ENCODE data around the gene ZNF275. TPM values are rescaled to one million over a fixed set of nuclear protein-coding genes. Genes with fewer than 3 reads are reported as not detected.

Gene ZNF275
- total RNA-seq, 4 donors from 2014 or later, result 8.2 to 16.4 (median 12.1) TPM

GRCh38 chrX:153320555-153321184, 13.3 kb upstream of the ZNF275 start:
- intact Hi-C loops (cut with DNase I), result no loop called here
- WGBS, 2 donors, result 19 to 42% methylated on average over 1 to 2 of the region's 13 CpGs
- Histone ChIP-seq H3K9me3 (no peaks in the 10 kb centered on the region), H3K4me1 (no peaks in the 10 kb centered on the region), H3K36me3 (no peaks in the 10 kb centered on the region), H3K27me3 (no peaks in the 10 kb centered on the region), H3K4me3 (replicated peaks in 1 of 3) (no peak overlapping the region), H3K27ac (no peak overlapping the region)
- DNase-seq, result no peak
- TF ChIP-seq POLR2A (IDR thresholded peaks at IDR 0.05), result no peak
- TF ChIP-seq, protein P1, sequence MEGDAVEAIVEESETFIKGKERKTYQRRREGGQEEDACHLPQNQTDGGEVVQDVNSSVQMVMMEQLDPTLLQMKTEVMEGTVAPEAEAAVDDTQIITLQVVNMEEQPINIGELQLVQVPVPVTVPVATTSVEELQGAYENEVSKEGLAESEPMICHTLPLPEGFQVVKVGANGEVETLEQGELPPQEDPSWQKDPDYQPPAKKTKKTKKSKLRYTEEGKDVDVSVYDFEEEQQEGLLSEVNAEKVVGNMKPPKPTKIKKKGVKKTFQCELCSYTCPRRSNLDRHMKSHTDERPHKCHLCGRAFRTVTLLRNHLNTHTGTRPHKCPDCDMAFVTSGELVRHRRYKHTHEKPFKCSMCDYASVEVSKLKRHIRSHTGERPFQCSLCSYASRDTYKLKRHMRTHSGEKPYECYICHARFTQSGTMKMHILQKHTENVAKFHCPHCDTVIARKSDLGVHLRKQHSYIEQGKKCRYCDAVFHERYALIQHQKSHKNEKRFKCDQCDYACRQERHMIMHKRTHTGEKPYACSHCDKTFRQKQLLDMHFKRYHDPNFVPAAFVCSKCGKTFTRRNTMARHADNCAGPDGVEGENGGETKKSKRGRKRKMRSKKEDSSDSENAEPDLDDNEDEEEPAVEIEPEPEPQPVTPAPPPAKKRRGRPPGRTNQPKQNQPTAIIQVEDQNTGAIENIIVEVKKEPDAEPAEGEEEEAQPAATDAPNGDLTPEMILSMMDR (IDR thresholded peaks at IDR 0.05), result no peak

- H3K27ac ChIP-seq, result no peak within 1 kb of the TSS
- TF ChIP-seq, protein P1 (IDR thresholded peaks at IDR 0.05), result no peak
- no peak for TF ChIP-seq POLR2A (IDR thresholded peaks at IDR 0.05)
- no peak within 1 kb of the TSS for H3K4me3 ChIP-seq (replicated peaks in 1 of 3)
- intact Hi-C loops (cut with DNase I), result no loop called here
- no peaks in the 10 kb centered on the region for H3K27me3 ChIP-seq
- WGBS, 2 donors, result 73 to 91% methylated on average over 2 to 3 of the region's 36 CpGs
- no peaks in the 10 kb centered on the region for H3K4me1 ChIP-seq
- no peaks in the 10 kb centered on the region for H3K36me3 ChIP-seq
- no peaks in the 10 kb centered on the region for H3K9me3 ChIP-seq
- DNase-seq, result no peak
Measured at GRCh38 chrX:153321381-153322124, 12.4 kb upstream of the ZNF275 start, which contains the start of gene PNMA6F. PNMA6F (minus strand) TSS chrX:153321767; CDS start chrX:153320674, 1,093 bp downstream.

- 48% methylated on average over 3 to 4 of the region's 4 CpGs for WGBS, 2 donors
- DNase-seq, result peak; percentile 66 to 69
- intact Hi-C loops (cut with DNase I), result no loop called here
- H3K4me1 ChIP-seq, result no peaks in the 10 kb centered on the region
- no peak for TF ChIP-seq POLR2A (IDR thresholded peaks at IDR 0.05)
- TF ChIP-seq, protein P1 (IDR thresholded peaks at IDR 0.05), result no peak
- H3K9me3 ChIP-seq, result no peaks in the 10 kb centered on the region
- H3K4me3 ChIP-seq (replicated peaks in 1 of 3), result no peak overlapping the region
- no peaks in the 10 kb centered on the region for H3K36me3 ChIP-seq
- H3K27me3 ChIP-seq, result no peaks in the 10 kb centered on the region
- H3K27ac ChIP-seq, result no peak overlapping the region
Measured at GRCh38 chrX:153327561-153327960, 6.4 kb upstream of the ZNF275 start.

DNA sequence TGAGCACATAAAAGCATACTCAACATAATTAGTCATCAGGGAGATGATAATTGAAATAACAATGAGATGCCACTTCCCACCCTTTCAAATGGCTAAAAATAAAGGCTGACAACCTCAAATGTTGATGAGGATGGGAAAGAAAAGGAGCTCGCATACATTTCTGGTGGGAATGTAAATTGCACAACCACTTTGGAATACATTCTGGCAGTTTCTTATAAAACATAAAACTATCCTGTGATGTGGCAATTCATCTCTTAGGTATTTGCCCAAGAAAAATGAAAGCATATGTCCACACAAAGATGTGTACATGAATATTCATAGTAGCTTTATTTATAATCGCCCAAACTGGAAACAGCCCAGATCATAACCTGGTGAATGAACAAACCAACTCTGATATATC, 687 bp upstream of the ZNF275 start:
- H3K27ac ChIP-seq, result no peak overlapping the region
- TF ChIP-seq POLR2A (IDR thresholded peaks at IDR 0.05), result no peak
- TF ChIP-seq, protein P1 (IDR thresholded peaks at IDR 0.05), result no peak
- no peaks in the 10 kb centered on the region for H3K27me3 ChIP-seq
- H3K4me1 ChIP-seq, result peaks cover 5 to 7% of the 10 kb centered on the region in 2 donors
- WGBS, 2 donors, result 64 to 83% methylated on average over 2 of the region's 2 CpGs
- H3K36me3 ChIP-seq, result no peaks in the 10 kb centered on the region
- H3K4me3 ChIP-seq (replicated peaks in 1 of 3), result no peak overlapping the region
- intact Hi-C loops (cut with DNase I), result no loop called here
- H3K9me3 ChIP-seq, result no peaks in the 10 kb centered on the region
- DNase-seq, result no peak
